ENCODE data around the gene ALDH4A1.

- TF ChIP-seq CTCF (IDR thresholded peaks at IDR 0.05; ENCODE audit: low read depth, low read length): no peak
- no peak for TF ChIP-seq EZH2phosphoT487 (IDR thresholded peaks at IDR 0.05; ENCODE audit: low read depth)
These were observed 41.3 kb downstream of the ALDH4A1 start for GRCh38 chr1:18861082-18861481.
